HepG2 (cell line): ENCODE measurements around the gene SLC4A8. TPM values are rescaled to one million over a fixed set of nuclear protein-coding genes. Genes with fewer than 3 reads are reported as not detected.

ENCODE experiments used
- ATAC-seq: fragments of 200-7000 bp; cut with Tn5 transposase; 3 replicates; pipeline ENCODE4 v1.9.1; 2020; ENCODE audit warnings: mild to moderate bottlenecking, moderate library complexity
- BruUV-seq: library from RNA; stranded (reverse); fragments of 400-500 nt; replicated peaks from 2 replicates; lab custom pipeline; 2021; lab: Mats Ljungman, UMichigan
- CTCF ChIA-PET: fragments of 300-600 bp; formaldehyde crosslinking; extraction: SDS; loops from one replicate; lab custom pipeline; 2021; ENCODE audit warnings: low total read pairs, inconsistent platforms, low intra/inter-chr PET ratio; lab: Yijun Ruan, JAX
- POLR2A ChIA-PET: fragments of 350-600 bp; sonication (Branson Sonifier 250); formaldehyde crosslinking; loops from one replicate; lab custom pipeline; 2020; ENCODE audit warnings: antibody characterized with exemption, inconsistent platforms; lab: Yijun Ruan, JAX
- DNase-seq: peaks from one replicate; pipeline ENCODE4 v3.0.0-alpha.2; 2015; ENCODE audit warnings: low spot score
- FAIRE-seq: peaks from 3 replicates; lab custom pipeline; 2011; peaks lifted over from hg19 to GRCh38; lab: Jason Lieb, UNC
- H2AFZ ChIP-seq: one replicate; pipeline ENCODE4 v1.6.1; 2011; ENCODE audit warnings: low read length, inconsistent platforms
- H3K27ac ChIP-seq: fragments of 300-600 bp; 3 replicates; pipeline ENCODE4 v1.8.0; 2011; ENCODE audit warnings: mixed run types, mild to moderate bottlenecking, mixed read lengths, low read length, inconsistent platforms; ENCODE audit not compliant: insufficient read depth; ENCODE audit errors: extremely low read length
- H3K27me3 ChIP-seq, 2 experiments: fragments of 200-600 bp in 1 of 2; 2 replicates in 1 of 2; 3 replicates in 1 of 2; pipeline versions ENCODE4 v1.6.0 to v1.8.0; 2011; ENCODE audit warnings: low read length in 2 of 2, mild to moderate bottlenecking in 2 of 2, moderate library complexity in 2 of 2, inconsistent platforms in 1 of 2; ENCODE audit not compliant: insufficient read depth in 2 of 2, control insufficient read depth in 1 of 2
- H3K36me3 ChIP-seq, 2 experiments: fragments of 200-600 bp in 1 of 2; replicated peaks in 1 of 2; 2 replicates in 1 of 2; 3 replicates in 1 of 2; pipeline versions ENCODE4 v1.5.1 to v1.8.0; 2011; ENCODE audit warnings: low read length in 2 of 2, inconsistent platforms in 1 of 2; ENCODE audit not compliant: insufficient read depth in 2 of 2, control insufficient read depth in 1 of 2
- H3K4me1 ChIP-seq: 2 replicates; pipeline ENCODE4 v1.5.1; 2012; ENCODE audit warnings: low read length, inconsistent platforms; ENCODE audit not compliant: insufficient read depth
- H3K4me2 ChIP-seq: 2 replicates; pipeline ENCODE4 v1.6.0; 2011; ENCODE audit warnings: low read depth, low read length, inconsistent platforms
- H3K4me3 ChIP-seq, 3 experiments: fragments of 200-600 bp in 1 of 3; sonication (generic), shearing (Covaris generic) in 1 of 3; replicated peaks in 1 of 3; 2 replicates each; pipeline ENCODE4 v1.5.1; 2011 to 2016; ENCODE audit warnings: low read length in 3 of 3, inconsistent platforms in 2 of 3, low read depth in 2 of 3, mild to moderate bottlenecking in 2 of 3, control low read depth in 1 of 3, mixed read lengths in 1 of 3; ENCODE audit not compliant: insufficient read depth in 1 of 3
- H3K79me2 ChIP-seq: one replicate; pipeline ENCODE4 v1.6.1; 2011; ENCODE audit warnings: low read length, inconsistent platforms; ENCODE audit not compliant: insufficient read depth
- H3K9ac ChIP-seq: 2 replicates; pipeline ENCODE4 v1.6.0; 2011; ENCODE audit warnings: mild to moderate bottlenecking, low read depth, low read length, inconsistent platforms; ENCODE audit not compliant: insufficient read depth
- H3K9me3 ChIP-seq: 2 replicates; pipeline ENCODE4 v1.5.1; 2012; ENCODE audit warnings: mild to moderate bottlenecking, low read length
- H4K20me1 ChIP-seq: 2 replicates; pipeline ENCODE4 v1.6.0; 2011; ENCODE audit warnings: inconsistent platforms, mild to moderate bottlenecking, low read length, moderate library complexity; ENCODE audit not compliant: insufficient read depth
- ESRRA ChIP-seq: sonication (generic); formaldehyde crosslinking; IDR thresholded peaks from 2 replicates; pipeline ENCODE4 v1.5.1; 2020; ENCODE audit warnings: mild to moderate bottlenecking, low read depth, missing genetic modification reagents
- SMARCE1 ChIP-seq: fragments of 450-650 bp; IDR thresholded peaks from 2 replicates; pipeline ENCODE4 v1.6.1; 2017; ENCODE audit warnings: borderline replicate concordance
- YEATS2 ChIP-seq: sonication (generic); formaldehyde crosslinking; IDR thresholded peaks from 2 replicates; pipeline ENCODE4 v1.4.0; 2020; ENCODE audit warnings: missing genetic modification reagents, borderline replicate concordance
- ZNF329 ChIP-seq: sonication (generic); formaldehyde crosslinking; IDR thresholded peaks from 2 replicates; pipeline ENCODE4 v1.9.0; 2021; ENCODE audit warnings: low read depth, mild to moderate bottlenecking, missing genetic modification reagents
- WGBS: methylation state at CpG from one replicate; pipeline ENCODE4 v1.1.6; 2017; ENCODE audit warnings: low lambda C conversion rate; 5-methylcytosine and 5-hydroxymethylcytosine counted together
- in situ Hi-C: cut with HindIII; loops from 2 replicates; pipeline ENCODE4 v1.10.0; 2017; ENCODE audit warnings: low pct_unique_long_range_greater_than_20kb; ENCODE audit not compliant: extremely low pct_ligation_motif_present
- intact Hi-C: fragments of 100-400 bp; cut with micrococcal nuclease; formaldehyde crosslinking; loops from one replicate; pipeline ENCODE4 v1.10.0; 2022; ENCODE audit not compliant: unreplicated experiment
- polyA plus RNA-seq, 8 experiments: library from polyadenylated mRNA; depleted of rRNA in 3 of 8; stranded (reverse) in 7 of 8; unstranded in 1 of 8; fragments of >200 nt; fragmentation: Illumina TruSeq in 4 of 8; extraction: Trizol in 4 of 8; gene quantifications; 2 replicates each; pipeline versions ENCODE4 v1.2.1 to v1.2.3, GENCODE V29; 2011 to 2016; ENCODE audit warnings: low read depth in 4 of 8, missing spikeins in 1 of 8, mixed read lengths in 1 of 8; ENCODE audit not compliant: insufficient read depth in 1 of 8
- total RNA-seq, 5 experiments: library from RNA; depleted of rRNA; stranded (reverse); fragments of >200 nt; fragmentation: Illumina TruSeq; extraction: Trizol; gene quantifications; 2 replicates each; pipeline ENCODE4 v1.2.3, GENCODE V29; 2016; ENCODE audit warnings: low read depth in 1 of 5
- TF ChIP-seq, protein P1 (sequence below): IDR thresholded peaks from 2 replicates; pipeline ENCODE4 v1.6.1; 2016; ENCODE audit warnings: low read depth, borderline replicate concordance
- TF ChIP-seq, protein P2 (sequence below): sonication (generic); formaldehyde crosslinking; IDR thresholded peaks from 2 replicates; pipeline ENCODE4 v1.5.1; 2020; ENCODE audit warnings: mild to moderate bottlenecking, missing genetic modification reagents
- TF ChIP-seq, protein P3 (sequence below): sonication (generic); formaldehyde crosslinking; IDR thresholded peaks from 2 replicates; pipeline ENCODE4 v1.4.0; 2020; ENCODE audit warnings: missing genetic modification reagents, borderline replicate concordance
- TF ChIP-seq, protein P4 (sequence below): sonication (generic); formaldehyde crosslinking; IDR thresholded peaks from 2 replicates; pipeline ENCODE4 v1.8.1; 2023; ENCODE audit warnings: mild to moderate bottlenecking, inconsistent platforms, moderate library complexity, missing genetic modification reagents, borderline replicate concordance

Gene SLC4A8
- total and polyA plus RNA-seq, 2 of the 13 experiments (the other 11 are each of a cell fraction or from before 2014, with no cell fraction given) = under 0.01 to 0.07 TPM

DNA sequence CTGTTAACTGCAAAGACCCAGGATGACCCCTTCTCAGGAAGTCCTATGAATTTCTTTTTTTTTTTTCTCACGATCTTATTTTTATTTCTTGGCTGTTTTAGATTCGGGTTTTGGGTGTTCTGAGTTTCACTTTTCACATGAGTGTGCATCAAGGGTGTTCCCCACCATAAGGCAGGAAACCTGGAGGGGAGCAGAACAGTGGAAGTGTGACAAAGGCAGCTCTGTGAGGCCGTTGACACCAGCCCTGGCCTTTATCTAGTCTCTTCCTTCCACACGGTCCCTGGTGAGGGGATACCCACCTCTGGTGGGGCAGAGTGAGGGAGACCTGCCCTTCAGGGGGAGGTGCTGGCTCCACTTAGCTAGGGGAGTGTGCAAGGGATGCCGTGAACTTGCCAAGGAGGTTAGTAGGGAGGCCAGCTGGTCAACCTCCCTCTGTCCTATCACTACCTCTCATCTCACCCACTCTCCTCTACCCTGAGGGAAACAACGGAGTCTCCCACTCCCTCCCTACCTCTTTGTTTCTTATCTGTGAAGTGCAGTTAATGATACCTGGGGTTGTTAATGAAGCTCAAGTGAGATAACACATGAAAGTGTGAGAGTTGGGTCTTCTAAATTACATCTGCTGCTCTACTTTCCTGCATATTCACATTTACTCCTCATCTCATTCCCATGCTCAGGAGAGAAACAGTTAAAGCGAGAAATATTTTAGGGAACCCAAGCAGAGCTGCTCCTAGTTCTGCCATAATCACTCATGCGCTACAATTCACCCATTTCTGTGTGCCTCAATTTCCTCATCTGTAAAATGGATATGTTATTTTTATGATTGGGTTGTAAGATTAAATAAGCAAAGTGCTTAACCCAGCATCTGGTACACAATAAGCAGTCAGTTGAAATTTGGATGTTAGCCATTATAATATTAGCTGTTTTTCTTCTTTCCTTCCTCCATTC, 29.1 kb upstream of the SLC4A8 start:
- H4K20me1 ChIP-seq = no peaks in the 10 kb centered on the region

DNA sequence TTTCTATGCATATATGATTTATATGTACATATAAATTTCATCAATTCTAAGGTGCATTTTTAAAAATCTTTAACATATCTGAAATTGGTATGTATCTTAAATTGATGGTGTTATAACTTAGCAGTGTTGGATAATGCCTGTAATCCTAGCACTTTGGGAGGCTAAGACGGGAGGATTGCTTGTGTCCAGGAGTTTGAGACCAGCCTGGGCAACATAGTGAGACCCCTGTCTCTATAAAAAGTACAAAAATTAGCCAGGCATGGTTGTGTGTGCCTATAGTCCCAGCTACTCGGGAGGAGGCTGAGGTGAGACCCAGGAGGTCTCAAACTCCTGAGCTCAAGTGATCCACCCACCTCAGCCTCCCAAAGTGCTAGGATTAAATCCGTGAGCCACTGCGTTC, 27.0 kb upstream of the SLC4A8 start:
- 46% methylated on average over 3 of the region's 4 CpGs for WGBS
- Histone ChIP-seq H3K27me3 (peaks cover 0 to 5% of the 10 kb centered on the region in 2 experiments; a peak in 3 of 5 replicates), H3K36me3 (no peaks in the 10 kb centered on the region), H4K20me1 (no peaks in the 10 kb centered on the region), H3K4me3 (no peak overlapping the region), H2AFZ (no peak overlapping the region), H3K27ac (no peak overlapping the region), H3K9ac (no peak overlapping the region), H3K79me2 (no peaks in the 10 kb centered on the region), H3K4me2 (no peak overlapping the region), H3K9me3 (no peaks in the 10 kb centered on the region), H3K4me1 (peaks cover 14% of the 10 kb centered on the region)
- CTCF ChIA-PET = no interaction called here
- POLR2A ChIA-PET = no interaction called here
- DNase-seq (no peak), ATAC-seq (no peak), FAIRE-seq (no peak)
- BruUV-seq = no TSS peak
- intact Hi-C loops (no loop called here), in situ Hi-C loops (no loop called here)
- TF ChIP-seq, protein P1, sequence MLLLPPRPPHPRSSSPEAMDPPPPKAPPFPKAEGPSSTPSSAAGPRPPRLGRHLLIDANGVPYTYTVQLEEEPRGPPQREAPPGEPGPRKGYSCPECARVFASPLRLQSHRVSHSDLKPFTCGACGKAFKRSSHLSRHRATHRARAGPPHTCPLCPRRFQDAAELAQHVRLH (CRISPR knock-in tag) = no peak
- TF ChIP-seq, protein P2, sequence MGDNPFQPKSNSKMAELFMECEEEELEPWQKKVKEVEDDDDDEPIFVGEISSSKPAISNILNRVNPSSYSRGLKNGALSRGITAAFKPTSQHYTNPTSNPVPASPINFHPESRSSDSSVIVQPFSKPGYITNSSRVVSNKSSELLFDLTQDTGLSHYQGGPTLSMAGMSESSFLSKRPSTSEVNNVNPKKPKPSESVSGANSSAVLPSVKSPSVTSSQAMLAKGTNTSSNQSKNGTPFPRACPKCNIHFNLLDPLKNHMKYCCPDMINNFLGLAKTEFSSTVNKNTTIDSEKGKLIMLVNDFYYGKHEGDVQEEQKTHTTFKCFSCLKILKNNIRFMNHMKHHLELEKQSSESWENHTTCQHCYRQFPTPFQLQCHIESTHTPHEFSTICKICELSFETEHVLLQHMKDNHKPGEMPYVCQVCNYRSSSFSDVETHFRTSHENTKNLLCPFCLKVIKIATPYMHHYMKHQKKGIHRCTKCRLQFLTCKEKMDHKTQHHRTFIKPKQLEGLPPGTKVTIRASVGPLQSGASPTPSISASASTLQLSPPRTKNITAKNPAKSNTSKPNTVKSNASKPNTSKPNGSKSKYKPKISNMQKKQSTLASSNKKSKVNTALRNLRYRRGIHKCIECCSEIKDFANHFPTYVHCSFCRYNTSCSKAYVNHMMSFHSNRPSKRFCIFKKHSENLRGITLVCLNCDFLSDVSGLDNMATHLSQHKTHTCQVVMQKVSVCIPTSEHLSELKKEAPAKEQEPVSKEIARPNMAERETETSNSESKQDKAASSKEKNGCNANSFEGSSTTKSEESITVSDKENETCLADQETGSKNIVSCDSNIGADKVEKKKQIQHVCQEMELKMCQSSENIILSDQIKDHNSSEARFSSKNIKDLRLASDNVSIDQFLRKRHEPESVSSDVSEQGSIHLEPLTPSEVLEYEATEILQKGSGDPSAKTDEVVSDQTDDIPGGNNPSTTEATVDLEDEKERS (CRISPR knock-in tag) = no peak
- TF ChIP-seq ESRRA (no peak), YEATS2 (CRISPR knock-in tag) (no peak), SMARCE1 (no peak)
- TF ChIP-seq, protein P3, sequence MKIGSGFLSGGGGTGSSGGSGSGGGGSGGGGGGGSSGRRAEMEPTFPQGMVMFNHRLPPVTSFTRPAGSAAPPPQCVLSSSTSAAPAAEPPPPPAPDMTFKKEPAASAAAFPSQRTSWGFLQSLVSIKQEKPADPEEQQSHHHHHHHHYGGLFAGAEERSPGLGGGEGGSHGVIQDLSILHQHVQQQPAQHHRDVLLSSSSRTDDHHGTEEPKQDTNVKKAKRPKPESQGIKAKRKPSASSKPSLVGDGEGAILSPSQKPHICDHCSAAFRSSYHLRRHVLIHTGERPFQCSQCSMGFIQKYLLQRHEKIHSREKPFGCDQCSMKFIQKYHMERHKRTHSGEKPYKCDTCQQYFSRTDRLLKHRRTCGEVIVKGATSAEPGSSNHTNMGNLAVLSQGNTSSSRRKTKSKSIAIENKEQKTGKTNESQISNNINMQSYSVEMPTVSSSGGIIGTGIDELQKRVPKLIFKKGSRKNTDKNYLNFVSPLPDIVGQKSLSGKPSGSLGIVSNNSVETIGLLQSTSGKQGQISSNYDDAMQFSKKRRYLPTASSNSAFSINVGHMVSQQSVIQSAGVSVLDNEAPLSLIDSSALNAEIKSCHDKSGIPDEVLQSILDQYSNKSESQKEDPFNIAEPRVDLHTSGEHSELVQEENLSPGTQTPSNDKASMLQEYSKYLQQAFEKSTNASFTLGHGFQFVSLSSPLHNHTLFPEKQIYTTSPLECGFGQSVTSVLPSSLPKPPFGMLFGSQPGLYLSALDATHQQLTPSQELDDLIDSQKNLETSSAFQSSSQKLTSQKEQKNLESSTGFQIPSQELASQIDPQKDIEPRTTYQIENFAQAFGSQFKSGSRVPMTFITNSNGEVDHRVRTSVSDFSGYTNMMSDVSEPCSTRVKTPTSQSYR (CRISPR knock-in tag) = no peak

More for the DNA sequence above, 29.1 kb upstream of the SLC4A8 start:
- H3K36me3 ChIP-seq = no peaks in the 10 kb centered on the region
- H3K4me2 ChIP-seq = no peak overlapping the region
- no peak for FAIRE-seq
- no peak overlapping the region for H2AFZ ChIP-seq
- no TSS peak for BruUV-seq
- ATAC-seq = no peak
- no peak overlapping the region for H3K9ac ChIP-seq
- 32% methylated on average over 8 of the region's 8 CpGs for WGBS
- intact Hi-C loops (no loop called here), in situ Hi-C loops (no loop called here)
- POLR2A ChIA-PET = no interaction called here
- H3K79me2 ChIP-seq = no peaks in the 10 kb centered on the region
- no peaks in the 10 kb centered on the region for H3K9me3 ChIP-seq
- H3K4me3 ChIP-seq = no peak overlapping the region
- H3K4me1 ChIP-seq = peaks cover 21% of the 10 kb centered on the region
- H3K27me3 ChIP-seq = peaks cover 5 to 18% of the 10 kb centered on the region in 2 experiments; a peak in 3 of 5 replicates
- TF ChIP-seq, protein P4, sequence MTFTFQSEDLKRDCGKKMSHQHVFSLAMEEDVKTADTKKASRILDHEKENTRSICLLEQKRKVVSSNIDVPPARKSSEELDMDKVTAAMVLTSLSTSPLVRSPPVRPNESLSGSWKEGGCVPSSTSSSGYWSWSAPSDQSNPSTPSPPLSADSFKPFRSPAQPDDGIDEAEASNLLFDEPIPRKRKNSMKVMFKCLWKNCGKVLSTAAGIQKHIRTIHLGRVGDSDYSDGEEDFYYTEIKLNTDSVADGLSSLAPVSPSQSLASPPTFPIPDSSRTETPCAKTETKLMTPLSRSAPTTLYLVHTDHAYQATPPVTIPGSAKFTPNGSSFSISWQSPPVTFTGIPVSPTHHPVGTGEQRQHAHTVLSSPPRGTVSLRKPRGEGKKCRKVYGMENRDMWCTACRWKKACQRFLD (CRISPR knock-in tag) = no peak
- no peak for TF ChIP-seq ZNF329 (CRISPR knock-in tag)
- no peak overlapping the region for H3K27ac ChIP-seq
- DNase-seq = no peak
- CTCF ChIA-PET = no interaction called here
